NCI-H345 (cell line): ENCODE results near the gene MYL10.
"Not testable (repeated sequence)": the region's sequence is repeated elsewhere in the genome, so short reads cannot be mapped to it uniquely, and the experiment has no call there.

Experiments
- DNase-seq: peaks from one replicate; lab custom pipeline; 2025; lab: John Stamatoyannopoulos, UW

The MYL10 gene

GRCh38 chr7:101618916-101619315 lies 10.2 kb downstream of the MYL10 start:
- no peak for DNase-seq

GRCh38 chr7:101618207-101618839 lies 10.8 kb downstream of the MYL10 start:
- no peak for DNase-seq

- no peak for DNase-seq
Observed at GRCh38 chr7:101617451-101618206, 11.5 kb downstream of the MYL10 start.

GRCh38 chr7:101615446-101615845 lies 13.7 kb downstream of the MYL10 start:
- no peak for DNase-seq

- DNase-seq, result no peak
Observed at GRCh38 chr7:101614939-101615302, 14.2 kb downstream of the MYL10 start.

GRCh38 chr7:101614098-101614938 lies 14.8 kb downstream of the MYL10 start:
- no peak for DNase-seq

- no peak for DNase-seq
Observed at GRCh38 chr7:101612885-101613515, 16.1 kb downstream of the MYL10 start.

GRCh38 chr7:101608772-101609713 lies 20.1 kb downstream of the MYL10 start:
- DNase-seq, result no peak

- no peak for DNase-seq
Observed at GRCh38 chr7:101606498-101606923, 22.6 kb downstream of the MYL10 start.

GRCh38 chr7:101605611-101606497 lies 23.2 kb downstream of the MYL10 start:
- DNase-seq, result no peak

GRCh38 chr7:101604934-101605332 lies 24.2 kb downstream of the MYL10 start:
- not testable (repeated sequence) for DNase-seq

- no peak for DNase-seq
Observed at GRCh38 chr7:101604331-101604933, 24.7 kb downstream of the MYL10 start.

GRCh38 chr7:101602484-101603241 lies 26.4 kb downstream of the MYL10 start:
- peak; percentile 53 for DNase-seq

GRCh38 chr7:101602082-101602481 lies 27.0 kb downstream of the MYL10 start:
- DNase-seq, result no peak

- DNase-seq, result no peak
Observed at GRCh38 chr7:101599787-101600186, 29.3 kb downstream of the MYL10 start.

- DNase-seq, result no peak
Observed at GRCh38 chr7:101598986-101599771, 29.9 kb downstream of the MYL10 start.

- DNase-seq, result no peak
Observed at GRCh38 chr7:101598422-101598985, 30.6 kb downstream of the MYL10 start.

- no peak for DNase-seq
Observed at GRCh38 chr7:101597941-101598340, 31.2 kb downstream of the MYL10 start.
